Gastrocnemius medialis (tissue), 4 donors: ENCODE results near the gene POC1A. TPM values are rescaled to one million over a fixed set of nuclear protein-coding genes. Genes with fewer than 3 reads are reported as not detected.

Experiments
- ATAC-seq, 2 donors: fragments of 150-250 bp; one replicate each; pipeline ENCODE4 v1.9.1; 2016
- DNase-seq, 2 donors: peaks; one replicate each; pipeline ENCODE4 v3.0.0-alpha.2; 2019
- H3K27ac ChIP-seq, 4 donors: fragments of 200-600 bp; sonication (generic); 1 replicate in 1 of 4; 2 replicates in 3 of 4; pipeline ENCODE4 v1.5.1; 2016 to 2018; ENCODE audit warnings: mild to moderate bottlenecking in 2 of 4, moderate library complexity in 1 of 4
- H3K27me3 ChIP-seq, 3 donors: fragments of 200-600 bp; sonication (generic) in 2 of 3; 1 replicate in 1 of 3; 2 replicates in 2 of 3; pipeline versions ENCODE4 v1.5.1 to v1.6.0; 2016 to 2019; ENCODE audit warnings: mild to moderate bottlenecking in 1 of 3, moderate library complexity in 1 of 3
- H3K36me3 ChIP-seq, 2 donors: fragments of 200-600 bp; sonication (generic) in 1 of 2; one replicate each; pipeline ENCODE4 v1.5.1; 2017 to 2018
- H3K4me1 ChIP-seq, 2 donors: fragments of 200-600 bp; sonication (generic) in 1 of 2; one replicate each; pipeline ENCODE4 v1.5.1; 2016 to 2017; ENCODE audit warnings: mild to moderate bottlenecking in 2 of 2
- H3K4me3 ChIP-seq, 4 donors: fragments of 200-600 bp; sonication (generic) in 3 of 4; 1 replicate in 1 of 4; 2 replicates in 3 of 4; pipeline ENCODE4 v1.5.1; 2016 to 2019; ENCODE audit warnings: mild to moderate bottlenecking in 2 of 4
- H3K9me3 ChIP-seq, 3 donors: fragments of 200-600 bp; sonication (generic) in 2 of 3; 1 replicate in 1 of 3; 2 replicates in 2 of 3; pipeline ENCODE4 v1.5.1; 2016 to 2019
- CTCF ChIP-seq, 5 experiments: fragments of 450-650 bp in 3 of 5; fragments of 200-600 bp in 2 of 5; sonication (generic) in 2 of 5; IDR thresholded peaks in 4 of 5; conservative IDR thresholded peaks in 1 of 5; 1 replicate in 4 of 5; 2 replicates in 1 of 5; pipeline ENCODE4 v1.5.1; 2016 to 2019; ENCODE audit warnings: antibody characterized with exemption in 5 of 5, mild to moderate bottlenecking in 3 of 5, moderate library complexity in 3 of 5
- POLR2A ChIP-seq, 2 donors: fragments of 450-650 bp; IDR thresholded peaks; one replicate each; pipeline ENCODE4 v1.6.1; 2017; ENCODE audit warnings: antibody characterized with exemption in 2 of 2, mild to moderate bottlenecking in 2 of 2, moderate library complexity in 2 of 2
- in situ Hi-C, 4 donors: fragments of 200-750 bp; cut with MboI; loops; one replicate each; pipeline versions ENCODE4 v1.15.0 to v1.8.0; 2017; ENCODE audit warnings: low sequenced_read_pairs in 4 of 4
- intact Hi-C: fragments of 100-400 bp; cut with DNase I; formaldehyde crosslinking; loops from one replicate; pipeline ENCODE4 v1.15.1; 2023; ENCODE audit warnings: low total_unique reads
- total RNA-seq, 4 donors: library from RNA; depleted of rRNA; stranded (reverse); fragments of >200 nt; gene quantifications; one replicate each; pipeline versions ENCODE4 v1.1.0 to v1.2.3, GENCODE V29; 2016

POC1A gene
- total RNA-seq, 4 donors from 2014 or later = 0.51 to 3.2 (median 0.81) TPM

- H3K36me3 ChIP-seq = no peaks in the 10 kb centered on the region
- ATAC-seq = no peak
- in situ Hi-C loops = loop anchor here in 2 of 4 donors (10.0 kb wide), 1 partner anchor 92 kb away; the partner anchor contains the start of gene DUSP7 (in 2 of the 2)
Observed at GRCh38 chr3:52146811-52147210, 7.4 kb downstream of the POC1A start.

GRCh38 chr3:52146189-52146588 is 8.0 kb downstream of the POC1A start:
- no peaks in the 10 kb centered on the region for H3K36me3 ChIP-seq
- TF ChIP-seq CTCF (IDR thresholded peaks at IDR 0.05 in 4 of 5, conservative IDR thresholded peaks at IDR 0.05 in 1 of 5) (no peak), POLR2A (IDR thresholded peaks at IDR 0.05) (no peak)
- in situ Hi-C loops = loop anchor here in 2 of 4 donors (10.0 kb wide), 1 partner anchor 91 kb away; the partner anchor contains the start of gene DUSP7 (in 2 of the 2)
- peaks cover 3 to 4% of the 10 kb centered on the region in 2 donors for H3K4me1 ChIP-seq
- H3K9me3 ChIP-seq = no peaks in the 10 kb centered on the region
- ATAC-seq (no peak), DNase-seq (no peak)
- no peak overlapping the region for H3K27ac ChIP-seq
- H3K27me3 ChIP-seq = no peaks in the 10 kb centered on the region
- intact Hi-C loops = no loop called here
- no peak overlapping the region for H3K4me3 ChIP-seq

More at GRCh38 chr3:52146811-52147210, 7.4 kb downstream of the POC1A start:
- TF ChIP-seq CTCF (IDR thresholded peaks at IDR 0.05 in 4 of 5, conservative IDR thresholded peaks at IDR 0.05 in 1 of 5) (no peak), POLR2A (IDR thresholded peaks at IDR 0.05) (no peak)
- intact Hi-C loops = no loop called here
- no peak for DNase-seq
- Histone ChIP-seq H3K4me3 (no peak overlapping the region), H3K27me3 (no peaks in the 10 kb centered on the region), H3K4me1 (peaks cover 3% of the 10 kb centered on the region in 2 donors), H3K9me3 (no peaks in the 10 kb centered on the region), H3K27ac (no peak overlapping the region)

GRCh38 chr3:52145736-52146110 is 8.5 kb downstream of the POC1A start:
- H3K4me3 ChIP-seq = no peak overlapping the region
- TF ChIP-seq POLR2A (IDR thresholded peaks at IDR 0.05) (no peak), CTCF (IDR thresholded peaks at IDR 0.05 in 4 of 5, conservative IDR thresholded peaks at IDR 0.05 in 1 of 5) (no peak)
- ATAC-seq (no peak), DNase-seq (no peak)
- H3K9me3 ChIP-seq = no peaks in the 10 kb centered on the region
- intact Hi-C loops = no loop called here
- in situ Hi-C loops = loop anchor here in 2 of 4 donors (10.0 kb wide), 1 partner anchor 91 kb away; the partner anchor contains the start of gene DUSP7 (in 2 of the 2)
- no peak overlapping the region for H3K27ac ChIP-seq
- peaks cover 7 to 8% of the 10 kb centered on the region in 2 donors for H3K4me1 ChIP-seq
- no peaks in the 10 kb centered on the region for H3K27me3 ChIP-seq
- no peaks in the 10 kb centered on the region for H3K36me3 ChIP-seq

GRCh38 chr3:52144796-52145735 is 9.2 kb downstream of the POC1A start:
- DNase-seq = no peak

More at GRCh38 chr3:52144796-52145735, 9.2 kb downstream of the POC1A start:
- Histone ChIP-seq H3K27ac (no peak overlapping the region), H3K36me3 (no peaks in the 10 kb centered on the region), H3K9me3 (no peaks in the 10 kb centered on the region), H3K4me1 (peaks cover 14 to 15% of the 10 kb centered on the region in 2 donors), H3K4me3 (no peak overlapping the region), H3K27me3 (no peaks in the 10 kb centered on the region)
- TF ChIP-seq POLR2A (IDR thresholded peaks at IDR 0.05) (no peak), CTCF (IDR thresholded peaks at IDR 0.05 in 4 of 5, conservative IDR thresholded peaks at IDR 0.05 in 1 of 5) (no peak)
- in situ Hi-C loops = loop anchor here (5.0 to 10.0 kb wide), 2 partner anchors 90 to 143 kb away; partner anchors contain the start of gene DUSP7 (in 2 of the 4)
- intact Hi-C loops = loop anchor here (1.0 kb wide), 2 partner anchors 88 to 144 kb away; no protein-coding TSS in a partner anchor
- ATAC-seq = no peak
